IMR-90 (cell line): ENCODE measurements around the gene RALGAPA1. TPM values are rescaled to one million over a fixed set of nuclear protein-coding genes. Genes with fewer than 3 reads are reported as not detected.

Experiments
- ATAC-seq: fragments of 200-7000 bp; cut with Tn5 transposase; 2 replicates; pipeline ENCODE4 v1.9.1; 2020; ENCODE audit warnings: low read depth, mild to moderate bottlenecking, moderate library complexity
- BruUV-seq: library from RNA; stranded (reverse); fragments of 400-500 nt; replicated peaks from 2 replicates; lab custom pipeline; 2021; lab: Mats Ljungman, UMichigan
- CTCF ChIA-PET: fragments of 300-600 bp; formaldehyde crosslinking; extraction: SDS; loops from one replicate; lab custom pipeline; 2021; ENCODE audit warnings: antibody characterized with exemption; lab: Yijun Ruan, JAX
- POLR2A ChIA-PET: fragments of 300-600 bp; sonication (Branson Sonifier 250); formaldehyde crosslinking; loops from one replicate; lab custom pipeline; 2022; ENCODE audit warnings: antibody characterized with exemption; ENCODE audit not compliant: unreplicated experiment; lab: Charles Lee
- DNase-seq: peaks from one replicate; pipeline ENCODE4 v3.0.0; 2013
- H2AFZ ChIP-seq: replicated peaks from 2 replicates; pipeline ENCODE3; 2013; ENCODE audit warnings: low read length, mild to moderate bottlenecking; ENCODE audit not compliant: poor library complexity
- H2AK5ac ChIP-seq: 2 replicates; pipeline ENCODE4 v1.6.1; 2013; ENCODE audit warnings: low read depth, low read length, inconsistent platforms
- H2AK9ac ChIP-seq: replicated peaks from 2 replicates; pipeline ENCODE3; 2013; ENCODE audit warnings: mild to moderate bottlenecking, low read depth, low read length, moderate library complexity; ENCODE audit not compliant: poor library complexity
- H2BK120ac ChIP-seq: 2 replicates; pipeline ENCODE4 v1.6.1; 2013; ENCODE audit warnings: low read depth, low read length, inconsistent platforms
- H2BK15ac ChIP-seq: 3 replicates; pipeline ENCODE4 v1.6.1; 2013; ENCODE audit warnings: low read depth, low read length, inconsistent platforms
- H2BK20ac ChIP-seq: 2 replicates; pipeline ENCODE4 v1.6.1; 2013; ENCODE audit warnings: low read depth, mild to moderate bottlenecking, inconsistent platforms, low read length, moderate library complexity
- H2BK5ac ChIP-seq: 2 replicates; pipeline ENCODE4 v1.6.1; 2013; ENCODE audit warnings: mild to moderate bottlenecking, low read depth, low read length, inconsistent platforms; ENCODE audit not compliant: poor library complexity, severe bottlenecking
- H3K14ac ChIP-seq: replicated peaks from 2 replicates; pipeline ENCODE4 v1.6.1; 2013; ENCODE audit warnings: low read depth, low read length, inconsistent platforms
- H3K18ac ChIP-seq: 2 replicates; pipeline ENCODE4 v1.6.1; 2013; ENCODE audit warnings: low read depth, low read length, control low read depth
- H3K23ac ChIP-seq: 2 replicates; pipeline ENCODE4 v1.6.1; 2013; ENCODE audit warnings: low read depth, low read length, inconsistent platforms
- H3K27ac ChIP-seq: 2 replicates; pipeline ENCODE4 v1.5.1; 2013; ENCODE audit warnings: mild to moderate bottlenecking, control low read depth, low read length; ENCODE audit not compliant: insufficient read depth
- H3K27me3 ChIP-seq: 2 replicates; pipeline ENCODE4 v1.6.1; 2013; ENCODE audit warnings: low read length; ENCODE audit not compliant: control insufficient read depth, insufficient read depth
- H3K36me3 ChIP-seq: 2 replicates; pipeline ENCODE4 v1.6.1; 2013; ENCODE audit warnings: low read length, mixed read lengths; ENCODE audit not compliant: control insufficient read depth, insufficient read depth
- H3K4ac ChIP-seq: 2 replicates; pipeline ENCODE4 v1.6.1; 2013; ENCODE audit warnings: low read depth, low read length, inconsistent platforms
- H3K4me1 ChIP-seq: 2 replicates; pipeline ENCODE4 v1.6.1; 2013; ENCODE audit warnings: low read length, mixed read lengths; ENCODE audit not compliant: control insufficient read depth, insufficient read depth
- H3K4me2 ChIP-seq: 2 replicates; pipeline ENCODE4 v1.6.1; 2013; ENCODE audit warnings: low read depth, mild to moderate bottlenecking, control low read depth, low read length, moderate library complexity
- H3K4me3 ChIP-seq: 2 replicates; pipeline ENCODE4 v1.5.1; 2013; ENCODE audit warnings: low read depth, mild to moderate bottlenecking, control low read depth, low read length, moderate library complexity; ENCODE audit not compliant: insufficient read depth
- H3K56ac ChIP-seq: 2 replicates; pipeline ENCODE4 v1.6.1; 2013; ENCODE audit warnings: low read length, inconsistent platforms; ENCODE audit not compliant: insufficient read depth; ENCODE audit errors: extremely low read depth
- H3K79me1 ChIP-seq, 2 experiments: 2 replicates each; pipeline ENCODE4 v1.6.1; 2013; ENCODE audit warnings: low read length in 2 of 2, inconsistent platforms in 1 of 2, low read depth in 1 of 2
- H3K9ac ChIP-seq: 2 replicates; pipeline ENCODE4 v1.6.1; 2013; ENCODE audit warnings: low read depth, low read length, control low read depth
- H3K9me1 ChIP-seq: 2 replicates; pipeline ENCODE4 v1.6.1; 2013; ENCODE audit warnings: low read length, inconsistent platforms; ENCODE audit not compliant: insufficient read depth
- H3K9me3 ChIP-seq: 2 replicates; pipeline ENCODE4 v1.6.1; 2013; ENCODE audit warnings: low read length; ENCODE audit not compliant: control insufficient read depth, insufficient read depth
- H4K20me1 ChIP-seq: 2 replicates; pipeline ENCODE4 v1.6.1; 2013; ENCODE audit warnings: low read length, inconsistent platforms; ENCODE audit not compliant: insufficient read depth
- H4K5ac ChIP-seq: 2 replicates; pipeline ENCODE4 v1.6.1; 2013; ENCODE audit warnings: mild to moderate bottlenecking, low read depth, low read length, control low read depth
- H4K8ac ChIP-seq, 2 experiments: 2 replicates each; pipeline ENCODE4 v1.6.1; 2013; ENCODE audit warnings: low read depth in 2 of 2, low read length in 2 of 2, control low read depth in 1 of 2, inconsistent platforms in 1 of 2
- H4K91ac ChIP-seq: 2 replicates; pipeline ENCODE4 v1.6.1; 2013; ENCODE audit warnings: low read depth, low read length, inconsistent platforms; ENCODE audit not compliant: insufficient read depth
- MAFK ChIP-seq: IDR thresholded peaks from 2 replicates; pipeline ENCODE4 v1.6.1; 2012; ENCODE audit warnings: low read depth, low read length, improper control_type of control experiment
- MXI1 ChIP-seq: IDR thresholded peaks from 2 replicates; pipeline ENCODE4 v1.6.1; 2012; ENCODE audit warnings: low read depth, mild to moderate bottlenecking, low read length, moderate library complexity, borderline replicate concordance
- NFE2L2 ChIP-seq: fragments of 150-350 bp; IDR thresholded peaks from 2 replicates; pipeline ENCODE4 v1.6.1; 2016; ENCODE audit warnings: low read depth, mild to moderate bottlenecking, low read length
- WGBS, 2 experiments: methylation state at CpG; one replicate each; pipeline versions ENCODE4 v1.1.5 to v1.1.7; 2013; ENCODE audit warnings: missing lambda C conversion rate in 2 of 2; ENCODE audit not compliant: insufficient read length in 1 of 2; ENCODE audit errors: extremely low coverage in 2 of 2; 5-methylcytosine and 5-hydroxymethylcytosine counted together
- dilution Hi-C: fragments of 300-500 bp; cut with HindIII; formaldehyde crosslinking; loops from one replicate; pipeline ENCODE4 v1.14.3; 2018; ENCODE audit warnings: low sequenced_read_pairs; ENCODE audit not compliant: unreplicated experiment
- in situ Hi-C: fragments of 300-500 bp; cut with MboI; formaldehyde crosslinking; loops from 3 replicates; pipeline ENCODE4 v1.14.3; 2019; ENCODE audit warnings: low sequenced_read_pairs, inconsistent platforms, mixed read lengths
- intact Hi-C: fragments of 100-400 bp; cut with micrococcal nuclease; formaldehyde crosslinking; loops from 2 replicates; pipeline ENCODE4 v1.10.0; 2022
- polyA plus RNA-seq, 3 experiments: library from polyadenylated mRNA; depleted of rRNA; stranded (reverse); fragments of >200 nt; gene quantifications; 2 replicates each; pipeline ENCODE4 v1.2.3, GENCODE V29; 2012; ENCODE audit warnings: low replicate concordance in 1 of 3
- total RNA-seq: library from RNA; depleted of rRNA; stranded (reverse); fragments of >200 nt; gene quantifications from 2 replicates; pipeline ENCODE4 v1.2.3, GENCODE V29; 2012
- TF ChIP-seq, protein P1 (sequence below): conservative IDR thresholded peaks from 2 replicates; pipeline ENCODE4 v1.5.1; 2012; ENCODE audit warnings: mild to moderate bottlenecking, low read depth, low read length, improper control_type of control experiment

Gene RALGAPA1
- total and polyA plus RNA-seq, 2 of the 4 experiments (the other 2 are of a cell fraction): 5.1 to 25.6 TPM

DNA sequence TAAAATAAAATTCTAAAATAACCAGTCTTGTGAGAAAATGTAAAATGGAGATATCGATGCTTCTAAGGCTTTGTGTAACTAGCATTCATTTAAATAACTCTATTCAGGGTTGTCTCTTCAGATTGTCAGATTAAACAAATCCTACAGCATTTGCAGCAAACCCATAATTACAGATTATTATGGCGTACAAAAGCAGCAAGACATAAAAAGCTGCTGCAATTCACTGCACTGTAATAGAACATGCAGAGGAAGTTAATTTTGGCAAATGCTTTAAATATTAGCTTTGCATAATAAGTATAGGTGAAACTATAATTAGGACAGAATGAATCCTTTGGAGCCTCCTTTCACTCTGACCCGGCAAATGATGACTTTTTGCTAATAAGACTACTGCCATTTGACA, 176.8 kb downstream of the RALGAPA1 start:
- Histone ChIP-seq H3K79me1 (no peaks in the 10 kb centered on the region), H3K9me3 (no peaks in the 10 kb centered on the region), H3K27ac (no peak overlapping the region), H3K56ac (no peak overlapping the region), H2AK5ac (no peak overlapping the region), H3K14ac (no peak overlapping the region), H3K9me1 (peaks cover 2% of the 10 kb centered on the region; the same call in 1 of the 2 replicates), H4K20me1 (no peaks in the 10 kb centered on the region), H3K27me3 (no peaks in the 10 kb centered on the region), H3K4me2 (no peak overlapping the region), H3K4ac (no peak overlapping the region), H3K4me1 (peaks cover 2% of the 10 kb centered on the region; the same call in 1 of the 2 replicates), H2AFZ (no peak overlapping the region), H4K5ac (no peak overlapping the region), H2BK120ac (no peak overlapping the region), H3K18ac (no peak overlapping the region), H3K4me3 (no peak overlapping the region), H3K23ac (no peak overlapping the region), H2BK5ac (no peak overlapping the region), H4K91ac (no peak overlapping the region), H2AK9ac (no peak overlapping the region), H2BK15ac (no peak overlapping the region), H4K8ac (no peak overlapping the region), H3K9ac (no peak overlapping the region), H2BK20ac (no peak overlapping the region), H3K36me3 (0 out of 2 replicates have a peak, but pooled peaks cover 2% of the 10 kb centered on the region)
- CTCF ChIA-PET: no interaction called here
- DNase-seq: no peak
- intact Hi-C loops: no loop called here
- dilution Hi-C loops: no loop called here
- POLR2A ChIA-PET: no interaction called here
- no peak for TF ChIP-seq MAFK
- no peak for TF ChIP-seq NFE2L2
- no peak for TF ChIP-seq MXI1
- TF ChIP-seq, protein P1, sequence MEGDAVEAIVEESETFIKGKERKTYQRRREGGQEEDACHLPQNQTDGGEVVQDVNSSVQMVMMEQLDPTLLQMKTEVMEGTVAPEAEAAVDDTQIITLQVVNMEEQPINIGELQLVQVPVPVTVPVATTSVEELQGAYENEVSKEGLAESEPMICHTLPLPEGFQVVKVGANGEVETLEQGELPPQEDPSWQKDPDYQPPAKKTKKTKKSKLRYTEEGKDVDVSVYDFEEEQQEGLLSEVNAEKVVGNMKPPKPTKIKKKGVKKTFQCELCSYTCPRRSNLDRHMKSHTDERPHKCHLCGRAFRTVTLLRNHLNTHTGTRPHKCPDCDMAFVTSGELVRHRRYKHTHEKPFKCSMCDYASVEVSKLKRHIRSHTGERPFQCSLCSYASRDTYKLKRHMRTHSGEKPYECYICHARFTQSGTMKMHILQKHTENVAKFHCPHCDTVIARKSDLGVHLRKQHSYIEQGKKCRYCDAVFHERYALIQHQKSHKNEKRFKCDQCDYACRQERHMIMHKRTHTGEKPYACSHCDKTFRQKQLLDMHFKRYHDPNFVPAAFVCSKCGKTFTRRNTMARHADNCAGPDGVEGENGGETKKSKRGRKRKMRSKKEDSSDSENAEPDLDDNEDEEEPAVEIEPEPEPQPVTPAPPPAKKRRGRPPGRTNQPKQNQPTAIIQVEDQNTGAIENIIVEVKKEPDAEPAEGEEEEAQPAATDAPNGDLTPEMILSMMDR: no peak
- ATAC-seq: no peak
- in situ Hi-C loops: no loop called here
- no TSS peak for BruUV-seq
- WGBS, 2 experiments: no CpG with 5 or more reads among the region's 3 CpGs
